Type B pancreatic cell (in vitro differentiated cells): ENCODE measurements around the gene RGS17. TPM values are rescaled to one million over a fixed set of nuclear protein-coding genes. Genes with fewer than 3 reads are reported as not detected.

Experiments
- DNase-seq: peaks from one replicate; pipeline ENCODE4 v3.0.0; 2021; ENCODE audit warnings: mixed read lengths; ENCODE audit not compliant: unreplicated experiment; ENCODE audit errors: extremely low spot score
- H3K27ac Mint-ChIP-seq: 2 replicates; pipeline ENCODE4 v1.8.0; 2021; ENCODE audit warnings: mild to moderate bottlenecking, mixed read lengths
- H3K27me3 Mint-ChIP-seq: 2 replicates; pipeline ENCODE4 v1.8.0; 2021; ENCODE audit warnings: mixed read lengths
- H3K36me3 Mint-ChIP-seq: 2 replicates; pipeline ENCODE4 v1.8.0; 2021; ENCODE audit warnings: mixed read lengths
- H3K4me1 Mint-ChIP-seq: one replicate; pipeline ENCODE4 v1.8.0; 2021; ENCODE audit warnings: mixed read lengths; ENCODE audit not compliant: unreplicated experiment
- H3K4me3 Mint-ChIP-seq: 2 replicates; pipeline ENCODE4 v1.8.0; 2021; ENCODE audit warnings: mild to moderate bottlenecking, mixed read lengths
- H3K9me3 Mint-ChIP-seq: 2 replicates; pipeline ENCODE4 v1.8.0; 2021; ENCODE audit warnings: mixed read lengths
- total RNA-seq: library from RNA; stranded (reverse); gene quantifications from 2 replicates; pipeline ENCODE4 v1.2.1, GENCODE V29; 2021; ENCODE audit warnings: low replicate concordance
- TF ChIP-seq, protein P1 (sequence below): fragments of 200-600 bp; sonication (generic); conservative IDR thresholded peaks from 2 replicates; pipeline ENCODE4 v1.5.0; 2021; ENCODE audit warnings: antibody characterized with exemption, mild to moderate bottlenecking

Gene RGS17
- total RNA-seq, 1 donor from 2014 or later, result 3.7 TPM

DNA sequence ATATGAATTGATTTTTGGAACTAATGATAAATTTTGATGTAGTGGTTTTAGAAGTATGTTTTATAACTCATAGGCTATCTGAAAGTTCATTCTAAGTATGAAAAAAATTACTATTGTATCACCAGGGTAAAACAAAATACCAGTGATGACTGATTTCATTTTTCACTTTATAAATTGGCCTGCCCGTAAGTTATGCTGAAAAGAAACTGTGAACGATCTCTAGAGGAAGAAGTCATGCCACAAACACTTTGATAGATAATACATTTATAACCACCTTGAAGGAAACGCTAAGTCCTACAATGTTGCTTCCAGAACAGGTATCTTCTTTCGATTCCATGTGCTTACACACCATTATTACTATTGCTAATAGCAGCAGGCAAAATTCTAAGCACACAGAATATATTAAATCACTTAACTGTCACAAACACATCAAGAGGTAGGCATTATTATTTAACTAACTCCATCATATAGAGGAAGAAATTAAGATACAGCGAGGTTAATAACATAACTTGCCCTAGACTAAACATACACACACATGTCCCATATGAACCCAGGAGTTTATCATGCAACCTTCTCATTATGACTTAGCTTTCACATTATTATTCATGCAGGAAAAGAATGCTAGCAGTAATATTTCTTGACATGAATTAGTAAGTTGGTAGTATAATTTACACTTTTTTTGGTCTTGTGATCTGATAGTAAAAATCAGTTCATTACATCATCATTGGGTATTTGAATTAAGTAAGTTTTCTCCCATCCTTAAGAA lies 44.7 kb downstream of the RGS17 start:
- H3K9me3 Mint-ChIP-seq, result no peaks in the 10 kb centered on the region
- TF ChIP-seq, protein P1, sequence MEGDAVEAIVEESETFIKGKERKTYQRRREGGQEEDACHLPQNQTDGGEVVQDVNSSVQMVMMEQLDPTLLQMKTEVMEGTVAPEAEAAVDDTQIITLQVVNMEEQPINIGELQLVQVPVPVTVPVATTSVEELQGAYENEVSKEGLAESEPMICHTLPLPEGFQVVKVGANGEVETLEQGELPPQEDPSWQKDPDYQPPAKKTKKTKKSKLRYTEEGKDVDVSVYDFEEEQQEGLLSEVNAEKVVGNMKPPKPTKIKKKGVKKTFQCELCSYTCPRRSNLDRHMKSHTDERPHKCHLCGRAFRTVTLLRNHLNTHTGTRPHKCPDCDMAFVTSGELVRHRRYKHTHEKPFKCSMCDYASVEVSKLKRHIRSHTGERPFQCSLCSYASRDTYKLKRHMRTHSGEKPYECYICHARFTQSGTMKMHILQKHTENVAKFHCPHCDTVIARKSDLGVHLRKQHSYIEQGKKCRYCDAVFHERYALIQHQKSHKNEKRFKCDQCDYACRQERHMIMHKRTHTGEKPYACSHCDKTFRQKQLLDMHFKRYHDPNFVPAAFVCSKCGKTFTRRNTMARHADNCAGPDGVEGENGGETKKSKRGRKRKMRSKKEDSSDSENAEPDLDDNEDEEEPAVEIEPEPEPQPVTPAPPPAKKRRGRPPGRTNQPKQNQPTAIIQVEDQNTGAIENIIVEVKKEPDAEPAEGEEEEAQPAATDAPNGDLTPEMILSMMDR, result no peak
- H3K27me3 Mint-ChIP-seq, result no peaks in the 10 kb centered on the region
- no peaks in the 10 kb centered on the region for H3K36me3 Mint-ChIP-seq
- DNase-seq, result no peak
- H3K27ac Mint-ChIP-seq, result no peak overlapping the region
- no peaks in the 10 kb centered on the region for H3K4me1 Mint-ChIP-seq
- no peak overlapping the region for H3K4me3 Mint-ChIP-seq

DNA sequence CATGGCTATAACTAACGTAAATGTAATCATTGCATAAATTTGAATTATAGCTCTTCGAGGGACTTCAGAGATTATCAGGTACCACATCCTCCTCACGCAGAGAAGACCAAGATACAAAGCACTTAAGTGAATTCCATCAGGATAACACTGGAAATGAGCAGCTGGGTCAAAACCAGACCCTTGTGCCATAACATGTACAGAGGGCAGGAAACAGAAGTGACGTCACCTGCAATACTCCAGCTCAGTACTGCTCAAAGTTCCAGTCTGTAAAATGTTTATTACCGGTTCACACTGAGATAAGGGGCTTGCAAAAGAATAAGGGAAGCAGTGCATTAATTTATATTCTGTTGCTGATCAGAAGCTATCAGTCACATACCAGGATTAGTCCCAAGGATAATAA lies 45.8 kb downstream of the RGS17 start:
- H3K27ac Mint-ChIP-seq, result no peak overlapping the region
- no peaks in the 10 kb centered on the region for H3K9me3 Mint-ChIP-seq
- H3K4me1 Mint-ChIP-seq, result no peaks in the 10 kb centered on the region
- H3K27me3 Mint-ChIP-seq, result no peaks in the 10 kb centered on the region
- DNase-seq, result no peak
- no peak overlapping the region for H3K4me3 Mint-ChIP-seq
- H3K36me3 Mint-ChIP-seq, result no peaks in the 10 kb centered on the region
- TF ChIP-seq, protein P1, result no peak

DNA sequence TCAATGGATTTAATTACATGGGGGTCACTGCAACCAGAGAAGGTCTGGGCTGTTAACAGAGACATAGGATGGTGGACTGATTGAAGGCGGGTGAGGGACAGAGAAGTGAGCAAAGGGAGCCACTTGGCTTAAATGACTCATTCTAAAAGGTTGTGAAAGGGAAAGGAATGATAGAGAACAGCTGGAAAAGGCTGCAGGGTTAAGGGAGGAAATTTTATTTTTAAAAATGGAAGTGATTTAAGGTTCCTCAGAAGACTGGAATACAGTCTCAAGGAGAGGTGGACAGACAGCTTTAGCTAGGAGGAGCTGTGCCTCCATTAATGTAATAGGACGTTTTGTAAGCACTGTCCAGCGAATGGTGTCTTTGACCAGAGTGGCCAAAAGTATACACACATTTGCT lies 46.7 kb downstream of the RGS17 start:
- Mint-ChIP-seq H3K9me3 (no peaks in the 10 kb centered on the region), H3K4me3 (no peak overlapping the region), H3K27ac (no peak overlapping the region), H3K36me3 (no peaks in the 10 kb centered on the region), H3K27me3 (no peaks in the 10 kb centered on the region), H3K4me1 (no peaks in the 10 kb centered on the region)
- TF ChIP-seq, protein P1, result no peak
- DNase-seq, result no peak

DNA sequence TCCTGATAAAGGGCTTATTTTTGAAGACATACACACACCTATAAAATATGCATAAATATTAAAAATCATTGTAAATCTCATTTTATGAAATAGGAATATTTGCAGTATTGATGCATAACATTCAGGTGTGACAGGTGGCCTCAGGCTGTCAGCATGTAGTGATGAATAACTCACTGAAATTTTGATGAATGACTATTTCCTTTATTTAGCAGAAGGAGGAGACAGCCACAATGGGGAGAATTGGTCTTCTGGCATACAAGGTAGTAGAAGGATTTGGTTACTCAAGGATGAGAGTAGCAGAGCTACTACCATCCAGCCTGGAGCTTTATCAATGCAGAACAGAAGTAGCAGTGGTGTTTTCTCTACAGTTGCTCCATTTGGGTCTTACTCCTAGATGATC lies 47.2 kb downstream of the RGS17 start:
- H3K36me3 Mint-ChIP-seq, result no peaks in the 10 kb centered on the region
- no peak overlapping the region for H3K4me3 Mint-ChIP-seq
- no peaks in the 10 kb centered on the region for H3K9me3 Mint-ChIP-seq
- no peak overlapping the region for H3K27ac Mint-ChIP-seq
- no peak for DNase-seq
- no peaks in the 10 kb centered on the region for H3K27me3 Mint-ChIP-seq
- TF ChIP-seq, protein P1, result no peak
- no peaks in the 10 kb centered on the region for H3K4me1 Mint-ChIP-seq

DNA sequence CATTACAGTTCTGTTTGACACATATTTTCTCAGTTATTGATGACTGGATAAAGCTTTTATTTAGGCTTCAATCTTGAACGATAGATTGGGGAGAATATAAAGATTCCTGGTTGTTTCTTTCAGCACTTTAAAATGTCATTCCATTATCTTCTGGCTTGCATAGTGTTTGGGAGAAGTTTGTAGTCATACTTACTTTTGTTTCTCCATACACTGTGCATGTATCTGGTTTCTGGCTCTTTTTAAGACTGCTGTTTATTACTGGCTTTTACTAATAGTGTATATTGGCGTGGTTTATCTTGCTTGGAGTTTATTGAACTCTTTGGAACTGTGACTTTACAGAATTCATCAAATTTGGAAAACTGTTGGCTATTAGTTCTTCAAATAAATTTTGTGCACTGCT lies 49.2 kb downstream of the RGS17 start:
- H3K4me3 Mint-ChIP-seq, result no peak overlapping the region
- H3K36me3 Mint-ChIP-seq, result no peaks in the 10 kb centered on the region
- H3K27ac Mint-ChIP-seq, result no peak overlapping the region
- DNase-seq, result no peak
- no peaks in the 10 kb centered on the region for H3K27me3 Mint-ChIP-seq
- TF ChIP-seq, protein P1, result no peak
- no peaks in the 10 kb centered on the region for H3K4me1 Mint-ChIP-seq
- H3K9me3 Mint-ChIP-seq, result no peaks in the 10 kb centered on the region
